Activated T-cell treated with anti-CD3 and anti-CD28 coated beads for 4 hours (primary cell): Measurements from ENCODE around the gene GRIK2.

Experiments
- DNase-seq: peaks from one replicate; pipeline ENCODE4 v3.0.0-alpha.2; 2020

GRIK2 gene

GRCh38 chr6:101645770-101646169 is 252.3 kb downstream of the GRIK2 start:
- DNase-seq: no peak

- DNase-seq: no peak
These were observed 257.0 kb downstream of the GRIK2 start for GRCh38 chr6:101650402-101651100.

GRCh38 chr6:101652079-101652478 is 258.6 kb downstream of the GRIK2 start:
- no peak for DNase-seq

- no peak for DNase-seq
These were observed 261.6 kb downstream of the GRIK2 start for GRCh38 chr6:101655109-101655508.

- DNase-seq: no peak
These were observed 268.8 kb downstream of the GRIK2 start for GRCh38 chr6:101662111-101662897.

- DNase-seq: no peak
These were observed 269.6 kb downstream of the GRIK2 start for GRCh38 chr6:101663100-101663499.

GRCh38 chr6:101666256-101666655 is 272.7 kb downstream of the GRIK2 start:
- DNase-seq: no peak

- no peak for DNase-seq
These were observed 275.1 kb downstream of the GRIK2 start for GRCh38 chr6:101668496-101669030.

GRCh38 chr6:101676187-101676586 is 282.7 kb downstream of the GRIK2 start:
- DNase-seq: no peak

GRCh38 chr6:101682937-101683336 is 289.4 kb downstream of the GRIK2 start:
- DNase-seq: no peak

GRCh38 chr6:101683884-101684283 is 290.4 kb downstream of the GRIK2 start:
- no peak for DNase-seq

GRCh38 chr6:101686653-101687052 is 293.1 kb downstream of the GRIK2 start:
- no peak for DNase-seq

- no peak for DNase-seq
These were observed 295.6 kb downstream of the GRIK2 start for GRCh38 chr6:101689156-101689555.

GRCh38 chr6:101689695-101690094 is 296.2 kb downstream of the GRIK2 start:
- DNase-seq: no peak

GRCh38 chr6:101700655-101701054 is 307.1 kb downstream of the GRIK2 start:
- DNase-seq: no peak

GRCh38 chr6:101703311-101703710 is 309.8 kb downstream of the GRIK2 start:
- no peak for DNase-seq

GRCh38 chr6:101705866-101706265 is 312.4 kb downstream of the GRIK2 start:
- DNase-seq: no peak

- no peak for DNase-seq
These were observed 313.1 kb downstream of the GRIK2 start for GRCh38 chr6:101706576-101706975.

GRCh38 chr6:101711518-101711917 is 318.0 kb downstream of the GRIK2 start:
- DNase-seq: no peak

- DNase-seq: no peak
These were observed 322.9 kb downstream of the GRIK2 start for GRCh38 chr6:101716387-101716786.

- no peak for DNase-seq
These were observed 323.3 kb downstream of the GRIK2 start for GRCh38 chr6:101716810-101717209.

GRCh38 chr6:101719521-101719920 is 326.0 kb downstream of the GRIK2 start:
- DNase-seq: no peak

- DNase-seq: no peak
These were observed 329.0 kb downstream of the GRIK2 start for GRCh38 chr6:101722471-101722870.

- DNase-seq: no peak
These were observed 329.6 kb downstream of the GRIK2 start for GRCh38 chr6:101722991-101723579.
